ENCODE measurements around the gene AKAP8L.
"Not testable (repeated sequence)": the region's sequence is repeated elsewhere in the genome, so short reads cannot be mapped to it uniquely, and the experiment has no call there.

- not testable (repeated sequence) for TF ChIP-seq CTCF, POLR2A (IDR thresholded peaks at IDR 0.05)
Measured at GRCh38 chr19:15395251-15395650, 23.5 kb downstream of the AKAP8L start.

All from esophagus squamous epithelium (tissue), 4 donors.